ENCODE results near the gene FBXL20.

FBXL20 gene

DNA sequence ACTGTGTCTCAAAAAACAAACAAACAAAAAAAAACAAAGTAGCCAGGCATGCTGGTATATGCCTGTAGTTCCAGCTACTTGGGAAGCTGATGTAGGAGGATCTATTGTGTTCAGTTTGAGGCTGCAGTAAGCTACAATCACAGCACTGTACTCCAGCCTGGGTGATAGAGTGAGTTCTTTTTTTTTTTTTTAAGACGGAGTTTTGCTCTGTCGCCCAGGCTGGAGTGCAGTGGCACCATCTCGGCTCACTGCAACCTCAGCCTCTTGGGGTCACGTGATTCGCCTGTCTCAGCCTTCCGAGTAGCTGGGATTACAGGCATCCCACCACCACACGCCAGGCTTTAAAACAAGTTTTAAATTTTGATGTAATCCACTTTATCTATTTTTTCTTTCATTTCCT is 95.4 kb downstream of the FBXL20 start:
- no peak for TF ChIP-seq POLR2AphosphoS5 (IDR thresholded peaks at IDR 0.05; ENCODE audit: low read depth, low read length)
- TF ChIP-seq REST (IDR thresholded peaks at IDR 0.05; ENCODE audit: insufficient read depth in 1 of 2, low read depth in 2 of 2, low read length in 2 of 2) = no peak
- no peak for TF ChIP-seq TAF1 (IDR thresholded peaks at IDR 0.05; ENCODE audit: borderline replicate concordance, insufficient read depth, low read length)
- no peak for TF ChIP-seq SIN3A (IDR thresholded peaks at IDR 0.05; ENCODE audit: borderline replicate concordance, insufficient read depth, low read length)
- TF ChIP-seq FOXP2 (optimal IDR thresholded peaks at IDR 0.05; ENCODE audit: borderline replicate concordance, extremely low read depth, extremely low read length, insufficient read depth) = no peak

DNA sequence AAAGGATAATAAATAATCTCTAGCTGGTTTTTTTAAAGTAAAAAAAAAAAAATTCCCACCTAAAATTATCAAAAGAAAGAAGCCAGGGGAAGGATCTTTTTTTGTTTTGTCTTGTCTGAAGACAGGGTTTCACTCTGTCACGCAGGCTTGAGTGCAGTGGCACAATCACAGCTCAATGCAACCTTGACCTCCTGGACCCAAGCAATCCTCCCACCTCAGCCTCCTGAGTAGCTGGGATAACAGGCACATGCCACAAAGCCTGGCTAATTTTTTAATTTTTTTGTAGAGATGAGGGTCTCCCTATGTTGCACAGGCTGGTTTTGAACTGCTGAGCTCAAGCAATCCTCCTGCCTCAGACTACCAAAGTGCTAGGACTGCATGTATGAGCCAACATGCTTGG is 97.2 kb downstream of the FBXL20 start:
- TF ChIP-seq POLR2AphosphoS5 (IDR thresholded peaks at IDR 0.05; ENCODE audit: low read depth, low read length) (no peak), TAF1 (IDR thresholded peaks at IDR 0.05; ENCODE audit: borderline replicate concordance, insufficient read depth, low read length) (no peak), SIN3A (IDR thresholded peaks at IDR 0.05; ENCODE audit: borderline replicate concordance, insufficient read depth, low read length) (no peak), REST (IDR thresholded peaks at IDR 0.05; ENCODE audit: insufficient read depth in 1 of 2, low read depth in 2 of 2, low read length in 2 of 2) (no peak), FOXP2 (optimal IDR thresholded peaks at IDR 0.05; ENCODE audit: borderline replicate concordance, extremely low read depth, extremely low read length, insufficient read depth) (no peak)

GRCh38 chr17:39294060-39294459 is 107.4 kb downstream of the FBXL20 start:
- TF ChIP-seq REST (IDR thresholded peaks at IDR 0.05; ENCODE audit: insufficient read depth in 1 of 2, low read depth in 2 of 2, low read length in 2 of 2) (no peak), POLR2AphosphoS5 (IDR thresholded peaks at IDR 0.05; ENCODE audit: low read depth, low read length) (no peak), TAF1 (IDR thresholded peaks at IDR 0.05; ENCODE audit: borderline replicate concordance, insufficient read depth, low read length) (no peak), FOXP2 (optimal IDR thresholded peaks at IDR 0.05; ENCODE audit: borderline replicate concordance, extremely low read depth, extremely low read length, insufficient read depth) (no peak), SIN3A (IDR thresholded peaks at IDR 0.05; ENCODE audit: borderline replicate concordance, insufficient read depth, low read length) (no peak)

- TF ChIP-seq SIN3A (IDR thresholded peaks at IDR 0.05; ENCODE audit: borderline replicate concordance, insufficient read depth, low read length) = no peak
- TF ChIP-seq FOXP2 (optimal IDR thresholded peaks at IDR 0.05; ENCODE audit: borderline replicate concordance, extremely low read depth, extremely low read length, insufficient read depth) = no peak
- no peak for TF ChIP-seq POLR2AphosphoS5 (IDR thresholded peaks at IDR 0.05; ENCODE audit: low read depth, low read length)
- TF ChIP-seq REST (IDR thresholded peaks at IDR 0.05; ENCODE audit: insufficient read depth in 1 of 2, low read depth in 2 of 2, low read length in 2 of 2) = no peak
- TF ChIP-seq TAF1 (IDR thresholded peaks at IDR 0.05; ENCODE audit: borderline replicate concordance, insufficient read depth, low read length) = no peak
These were observed 116.7 kb downstream of the FBXL20 start for GRCh38 chr17:39284685-39285084.

GRCh38 chr17:39283896-39284295 is 117.5 kb downstream of the FBXL20 start:
- no peak for TF ChIP-seq POLR2AphosphoS5 (IDR thresholded peaks at IDR 0.05; ENCODE audit: low read depth, low read length)
- no peak for TF ChIP-seq REST (IDR thresholded peaks at IDR 0.05; ENCODE audit: insufficient read depth in 1 of 2, low read depth in 2 of 2, low read length in 2 of 2)
- TF ChIP-seq FOXP2 (optimal IDR thresholded peaks at IDR 0.05; ENCODE audit: borderline replicate concordance, extremely low read depth, extremely low read length, insufficient read depth) = no peak
- no peak for TF ChIP-seq SIN3A (IDR thresholded peaks at IDR 0.05; ENCODE audit: borderline replicate concordance, insufficient read depth, low read length)
- no peak for TF ChIP-seq TAF1 (IDR thresholded peaks at IDR 0.05; ENCODE audit: borderline replicate concordance, insufficient read depth, low read length)

Measured in PFSK-1 (cell line).